Epithelial cell of esophagus (primary cell): ENCODE results near the gene KREMEN2.
A peak's percentile ranks its signal among the peaks of the same experiment; 100 is the strongest.

Experiments
- DNase-seq: peaks from one replicate; pipeline ENCODE4 v3.0.0; 2010; ENCODE audit warnings: low read depth
- H3K4me3 ChIP-seq: 2 replicates; pipeline ENCODE4 v1.5.1; 2011; ENCODE audit warnings: mild to moderate bottlenecking, low read length, control low read depth
- TF ChIP-seq, protein P1 (sequence below): IDR thresholded peaks from 2 replicates; pipeline ENCODE4 v1.5.1; 2011; ENCODE audit warnings: low read depth, mild to moderate bottlenecking, low read length, control low read depth, inconsistent platforms; ENCODE audit not compliant: insufficient read depth; ENCODE audit errors: missing control alignments

Gene KREMEN2, protein sequence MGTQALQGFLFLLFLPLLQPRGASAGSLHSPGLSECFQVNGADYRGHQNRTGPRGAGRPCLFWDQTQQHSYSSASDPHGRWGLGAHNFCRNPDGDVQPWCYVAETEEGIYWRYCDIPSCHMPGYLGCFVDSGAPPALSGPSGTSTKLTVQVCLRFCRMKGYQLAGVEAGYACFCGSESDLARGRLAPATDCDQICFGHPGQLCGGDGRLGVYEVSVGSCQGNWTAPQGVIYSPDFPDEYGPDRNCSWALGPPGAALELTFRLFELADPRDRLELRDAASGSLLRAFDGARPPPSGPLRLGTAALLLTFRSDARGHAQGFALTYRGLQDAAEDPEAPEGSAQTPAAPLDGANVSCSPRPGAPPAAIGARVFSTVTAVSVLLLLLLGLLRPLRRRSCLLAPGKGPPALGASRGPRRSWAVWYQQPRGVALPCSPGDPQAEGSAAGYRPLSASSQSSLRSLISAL

DNA sequence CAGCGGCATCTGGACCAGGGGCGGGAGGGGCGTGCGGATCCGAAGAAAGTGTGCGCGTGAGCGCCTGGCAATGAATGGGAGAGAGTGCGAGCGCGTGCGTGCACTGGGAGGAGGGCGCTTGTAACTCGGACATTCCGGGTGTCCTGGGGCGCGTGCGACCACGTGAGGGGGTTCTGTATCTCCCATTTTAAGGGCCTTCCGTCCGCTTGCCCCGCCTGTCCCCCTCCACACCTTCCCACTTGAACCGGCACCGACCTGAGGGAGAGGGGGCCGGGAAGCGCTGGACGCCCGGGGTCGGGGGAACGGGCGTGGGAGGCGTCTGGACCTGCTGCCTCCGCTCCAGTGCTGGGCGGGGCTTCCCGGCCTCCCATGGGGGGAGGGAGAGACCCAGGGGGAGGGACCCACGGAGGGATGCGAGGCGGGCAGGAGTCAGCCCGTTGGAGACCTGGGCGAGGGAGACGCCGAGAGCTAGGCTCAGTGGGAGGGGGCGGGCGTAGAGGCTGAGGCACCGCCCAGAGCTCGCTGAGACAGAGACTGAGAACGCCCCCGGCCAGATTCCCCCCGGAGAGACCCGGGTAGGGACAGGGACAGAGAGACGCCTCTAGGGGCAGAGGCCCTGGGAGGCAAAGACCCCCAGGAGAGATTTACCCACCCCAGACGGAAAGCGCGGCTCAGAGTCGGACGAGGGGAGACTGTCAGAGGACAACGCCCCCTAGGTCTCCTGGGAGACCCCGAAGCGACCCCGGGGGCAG lies at the start of gene KREMEN2:
Gene KREMEN2, plus strand, starts transcription at position 553 of the 752 bp plus-strand sequence. CDS start 246 bp downstream, outside the sequence.
- TF ChIP-seq, protein P1, sequence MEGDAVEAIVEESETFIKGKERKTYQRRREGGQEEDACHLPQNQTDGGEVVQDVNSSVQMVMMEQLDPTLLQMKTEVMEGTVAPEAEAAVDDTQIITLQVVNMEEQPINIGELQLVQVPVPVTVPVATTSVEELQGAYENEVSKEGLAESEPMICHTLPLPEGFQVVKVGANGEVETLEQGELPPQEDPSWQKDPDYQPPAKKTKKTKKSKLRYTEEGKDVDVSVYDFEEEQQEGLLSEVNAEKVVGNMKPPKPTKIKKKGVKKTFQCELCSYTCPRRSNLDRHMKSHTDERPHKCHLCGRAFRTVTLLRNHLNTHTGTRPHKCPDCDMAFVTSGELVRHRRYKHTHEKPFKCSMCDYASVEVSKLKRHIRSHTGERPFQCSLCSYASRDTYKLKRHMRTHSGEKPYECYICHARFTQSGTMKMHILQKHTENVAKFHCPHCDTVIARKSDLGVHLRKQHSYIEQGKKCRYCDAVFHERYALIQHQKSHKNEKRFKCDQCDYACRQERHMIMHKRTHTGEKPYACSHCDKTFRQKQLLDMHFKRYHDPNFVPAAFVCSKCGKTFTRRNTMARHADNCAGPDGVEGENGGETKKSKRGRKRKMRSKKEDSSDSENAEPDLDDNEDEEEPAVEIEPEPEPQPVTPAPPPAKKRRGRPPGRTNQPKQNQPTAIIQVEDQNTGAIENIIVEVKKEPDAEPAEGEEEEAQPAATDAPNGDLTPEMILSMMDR = no peak
- DNase-seq = peak; percentile 72
- H3K4me3 ChIP-seq = peak within 1 kb of the TSS; percentile 44

DNA sequence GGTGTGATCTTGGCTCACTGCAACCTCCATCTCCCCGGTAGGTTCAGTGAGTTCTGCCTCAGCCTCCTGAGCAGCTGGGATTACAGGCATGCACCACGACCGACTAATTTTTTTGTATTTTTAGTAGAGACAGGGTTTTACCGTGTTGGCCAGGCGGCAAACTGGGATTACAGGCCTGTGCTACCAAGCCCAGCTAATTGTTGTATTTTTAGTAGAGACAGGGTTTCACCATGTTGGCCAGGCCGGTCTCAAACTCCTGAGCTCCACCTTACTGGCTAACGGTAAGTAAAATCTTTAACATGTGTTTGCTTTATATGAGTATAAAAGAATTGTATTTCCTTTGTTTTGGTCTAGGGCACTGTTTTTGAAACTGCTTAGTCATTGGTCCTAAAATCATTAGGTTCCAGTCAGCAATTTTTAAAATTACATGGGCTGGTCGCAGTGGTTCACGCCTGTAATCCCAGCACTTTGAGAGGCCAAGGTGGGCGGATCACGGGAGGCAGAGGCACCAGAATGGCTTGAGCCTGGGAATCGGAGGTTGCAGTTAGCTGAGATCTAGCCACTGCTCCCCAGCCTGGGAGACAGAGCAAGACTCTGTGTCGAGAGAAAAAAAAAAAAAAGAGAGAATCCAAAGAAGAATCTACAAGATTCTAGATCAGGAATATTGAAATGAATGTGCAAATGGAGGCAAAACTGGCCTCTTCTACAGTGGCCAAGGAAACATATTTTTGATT lies 48.7 kb upstream of the KREMEN2 start:
- DNase-seq = no peak

DNA sequence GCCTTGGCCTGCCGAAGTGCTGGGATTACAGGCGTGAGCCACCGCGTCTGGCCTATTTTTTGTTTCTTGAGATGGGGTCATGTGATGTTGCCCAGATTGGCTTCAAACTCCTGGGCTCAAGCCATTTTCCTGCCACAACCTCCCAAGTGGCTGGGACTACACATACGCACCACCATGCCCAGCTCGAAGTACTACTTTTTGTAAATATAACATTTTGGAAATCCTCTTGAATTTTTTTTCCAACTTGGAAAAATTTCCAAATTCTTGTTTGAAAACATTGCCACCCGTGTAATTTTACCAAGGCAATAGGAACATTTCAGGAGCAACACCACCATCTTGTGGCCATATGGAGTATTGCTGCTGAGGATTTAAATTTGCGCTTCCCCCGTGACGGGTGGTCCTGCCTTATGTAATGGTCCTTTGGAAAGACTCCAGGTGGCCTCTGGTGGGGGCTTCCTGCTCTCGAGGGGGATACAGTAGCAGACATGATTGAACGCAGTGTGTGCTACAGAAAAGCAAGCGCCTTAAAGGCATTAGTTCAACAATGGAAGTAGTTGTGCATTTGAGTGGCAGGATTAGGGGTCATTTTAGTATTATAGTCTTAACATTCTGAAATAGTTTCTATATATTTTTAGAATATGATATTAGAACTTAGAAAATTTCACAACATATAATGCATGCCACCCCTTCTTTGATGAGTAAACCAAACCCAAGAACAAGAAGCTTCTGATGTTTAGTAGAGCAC lies 44.4 kb upstream of the KREMEN2 start:
- H3K4me3 ChIP-seq = no peak overlapping the region
- peak; percentile 67 for DNase-seq

More for the DNA sequence above, 48.7 kb upstream of the KREMEN2 start:
- H3K4me3 ChIP-seq = no peak overlapping the region
- TF ChIP-seq, protein P1 = no peak

DNA sequence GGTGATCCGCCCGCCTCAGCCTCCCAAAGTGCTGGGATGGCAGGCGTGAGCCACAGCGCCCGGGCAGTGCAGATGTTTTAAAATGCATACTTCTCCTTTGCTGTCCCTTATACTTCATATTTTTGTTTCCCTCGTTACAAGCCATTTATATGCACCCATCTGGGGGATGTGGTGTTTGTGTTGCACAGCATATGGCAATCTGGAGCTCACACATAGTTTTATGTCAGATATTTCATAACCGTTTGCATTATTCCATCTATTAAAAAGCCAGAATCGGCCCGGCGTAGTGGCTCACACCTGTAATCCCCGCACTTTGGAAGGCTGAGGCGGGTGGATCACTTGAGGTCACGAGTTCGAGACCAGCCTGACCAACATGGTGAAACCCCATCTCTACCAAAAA lies 40.6 kb upstream of the KREMEN2 start:
- DNase-seq = no peak
- TF ChIP-seq, protein P1 = no peak
- no peak overlapping the region for H3K4me3 ChIP-seq

More for the DNA sequence above, 44.4 kb upstream of the KREMEN2 start:
- TF ChIP-seq, protein P1 = peak; percentile 81

DNA sequence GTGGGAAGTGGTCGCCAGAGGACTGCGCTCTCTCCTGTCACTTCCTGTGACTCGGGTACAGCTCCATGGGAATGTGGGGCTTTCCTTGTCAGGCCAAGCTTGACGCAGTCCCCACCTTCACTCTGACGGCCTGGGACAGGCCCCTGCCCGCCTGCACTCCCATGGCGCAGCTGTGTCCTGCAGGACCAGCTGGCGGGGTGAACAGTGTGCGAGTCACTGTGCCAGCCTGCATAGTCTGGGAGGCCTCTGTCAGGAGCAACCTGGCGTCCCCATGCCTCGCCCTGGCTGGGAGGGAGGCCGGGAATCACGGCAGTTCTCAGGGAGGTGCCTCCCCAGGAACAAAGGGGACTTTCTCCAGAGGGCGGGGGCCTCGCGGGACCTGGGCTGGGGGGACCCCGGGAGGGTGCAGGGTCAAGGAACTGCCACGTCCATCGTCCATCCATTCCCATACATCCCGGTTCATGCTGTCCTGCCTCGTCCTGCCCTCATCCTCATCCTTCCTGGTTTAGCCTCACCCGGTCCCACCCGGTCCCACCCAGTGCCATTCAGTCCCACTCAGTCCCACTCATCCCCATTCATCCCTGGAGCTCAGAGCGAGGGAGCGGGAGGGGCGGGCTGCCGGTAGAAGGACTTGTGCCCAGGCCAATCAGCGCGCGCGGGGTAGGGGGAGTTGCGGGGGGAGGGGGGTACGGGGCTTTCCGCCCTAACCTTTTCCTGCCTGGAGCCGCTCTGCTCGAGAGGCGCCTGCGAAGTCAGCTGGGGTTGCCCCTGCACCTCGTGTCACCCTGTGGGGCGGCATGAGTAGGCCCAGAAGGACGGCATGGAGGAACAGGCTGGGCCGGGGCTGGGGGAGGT lies 38.9 kb upstream of the KREMEN2 start:
- TF ChIP-seq, protein P1 = no peak
- DNase-seq = peak; percentile 83
- H3K4me3 ChIP-seq = no peak overlapping the region
